Prostate gland (tissue), 2 donors: ENCODE data around the gene UBFD1. TPM values are rescaled to one million over a fixed set of nuclear protein-coding genes. Genes with fewer than 3 reads are reported as not detected.
"Not testable (repeated sequence)": the region's sequence is repeated elsewhere in the genome, so short reads cannot be mapped to it uniquely, and the experiment has no call there.

ENCODE experiments used
- DNase-seq: peaks from one replicate; pipeline ENCODE4 v3.0.0-alpha.2; 2019; ENCODE audit warnings: low spot score
- H3K27ac ChIP-seq, 2 donors: fragments of 200-600 bp; sonication (generic); 2 replicates each; pipeline ENCODE4 v1.5.1; 2017 to 2019
- H3K27me3 ChIP-seq: fragments of 200-600 bp; sonication (generic); replicated peaks from 2 replicates; pipeline ENCODE4 v1.5.1; 2019; ENCODE audit not compliant: insufficient read depth
- H3K36me3 ChIP-seq, 2 donors: fragments of 200-600 bp; sonication (generic); 1 replicate in 1 of 2; 2 replicates in 1 of 2; pipeline versions ENCODE4 v1.5.1 to v1.8.1; 2017 to 2019
- H3K4me1 ChIP-seq: fragments of 200-600 bp; sonication (generic); replicated peaks from 2 replicates; pipeline ENCODE4 v1.5.1; 2019
- H3K4me3 ChIP-seq, 2 donors: fragments of 200-600 bp; sonication (generic); 2 replicates each; pipeline ENCODE4 v1.5.1; 2017 to 2019
- H3K9me3 ChIP-seq: fragments of 200-600 bp; sonication (generic); 2 replicates; pipeline ENCODE4 v1.5.1; 2017
- CTCF ChIP-seq, 4 experiments: fragments of 200-600 bp in 2 of 4; fragments of 450-650 bp in 2 of 4; sonication (generic) in 2 of 4; IDR thresholded peaks; 1 replicate in 3 of 4; 2 replicates in 1 of 4; pipeline ENCODE4 v1.5.1; 2016 to 2019; ENCODE audit warnings: antibody characterized with exemption in 4 of 4, mild to moderate bottlenecking in 2 of 4, moderate library complexity in 2 of 4
- POLR2A ChIP-seq: fragments of 450-650 bp; IDR thresholded peaks from one replicate; pipeline ENCODE4 v1.6.1; 2016; ENCODE audit warnings: antibody characterized with exemption, mild to moderate bottlenecking
- POLR2AphosphoS5 ChIP-seq: sonication (generic); formaldehyde crosslinking; IDR thresholded peaks from one replicate; pipeline ENCODE4 v1.6.1; 2017; ENCODE audit warnings: antibody characterized with exemption
- WGBS: methylation state at CpG from one replicate; pipeline ENCODE4 v1.1.5; 2018; 5-methylcytosine and 5-hydroxymethylcytosine counted together
- intact Hi-C: fragments of 100-400 bp; cut with DNase I; formaldehyde crosslinking; loops from one replicate; pipeline ENCODE4 v1.14.2; 2022
- total RNA-seq, 2 donors: library from RNA; depleted of rRNA; stranded (reverse); fragments of >200 nt; gene quantifications; one replicate each; pipeline ENCODE4 v1.1.0, GENCODE V29; 2016

The UBFD1 gene
- total RNA-seq, 2 donors from 2014 or later: 92.2 to 218 TPM

GRCh38 chr16:23608194-23608593 lies 50.7 kb downstream of the UBFD1 start:
- no peaks in the 10 kb centered on the region for H3K4me1 ChIP-seq
- H3K27me3 ChIP-seq: no peaks in the 10 kb centered on the region
- intact Hi-C loops: no loop called here
- DNase-seq: no peak
- no peaks in the 10 kb centered on the region for H3K36me3 ChIP-seq
- no peaks in the 10 kb centered on the region for H3K9me3 ChIP-seq
- TF ChIP-seq CTCF (IDR thresholded peaks at IDR 0.05): no peak
- TF ChIP-seq POLR2A: no peak
- no peak for TF ChIP-seq POLR2AphosphoS5
- WGBS: 89% methylated on average over 4 of the region's 4 CpGs
- no peak overlapping the region for H3K27ac ChIP-seq
- H3K4me3 ChIP-seq: no peak overlapping the region

GRCh38 chr16:23609929-23610328 lies 52.4 kb downstream of the UBFD1 start:
- 100% methylated on average over 1 of the region's 1 CpG for WGBS
- Histone ChIP-seq H3K36me3 (no peaks in the 10 kb centered on the region), H3K4me3 (no peak overlapping the region), H3K27ac (no peak overlapping the region), H3K9me3 (no peaks in the 10 kb centered on the region), H3K27me3 (no peaks in the 10 kb centered on the region), H3K4me1 (no peaks in the 10 kb centered on the region)
- TF ChIP-seq POLR2A: no peak
- no peak for TF ChIP-seq POLR2AphosphoS5
- no peak for TF ChIP-seq CTCF (IDR thresholded peaks at IDR 0.05)
- no peak for DNase-seq
- intact Hi-C loops: no loop called here

GRCh38 chr16:23610905-23611304 lies 53.4 kb downstream of the UBFD1 start:
- H3K9me3 ChIP-seq, DNase-seq, intact Hi-C loops, H3K36me3 ChIP-seq, H3K4me1 ChIP-seq, H3K4me3 ChIP-seq, H3K27ac ChIP-seq, H3K27me3 ChIP-seq: not testable (repeated sequence)
- WGBS: 98% methylated on average over 6 of the region's 6 CpGs

GRCh38 chr16:23611936-23612335 lies 54.4 kb downstream of the UBFD1 start:
- H3K4me1 ChIP-seq: no peaks in the 10 kb centered on the region
- 94% methylated on average over 3 of the region's 3 CpGs for WGBS
- intact Hi-C loops: no loop called here
- H3K27me3 ChIP-seq: no peaks in the 10 kb centered on the region
- H3K9me3 ChIP-seq: no peaks in the 10 kb centered on the region
- DNase-seq: no peak
- H3K4me3 ChIP-seq: no peak overlapping the region
- no peak overlapping the region for H3K27ac ChIP-seq
- TF ChIP-seq POLR2AphosphoS5 (no peak), POLR2A (no peak), CTCF (IDR thresholded peaks at IDR 0.05) (no peak)
- no peaks in the 10 kb centered on the region for H3K36me3 ChIP-seq

GRCh38 chr16:23615805-23616204 lies 58.3 kb downstream of the UBFD1 start:
- Histone ChIP-seq H3K4me3 (no peak overlapping the region), H3K27ac (no peak overlapping the region), H3K36me3 (peaks cover 0 to 2% of the 10 kb centered on the region in 2 donors), H3K9me3 (no peaks in the 10 kb centered on the region), H3K4me1 (no peaks in the 10 kb centered on the region), H3K27me3 (no peaks in the 10 kb centered on the region)
- WGBS: 95% methylated on average over 9 of the region's 9 CpGs
- TF ChIP-seq POLR2AphosphoS5 (no peak), CTCF (IDR thresholded peaks at IDR 0.05) (no peak), POLR2A (no peak)
- intact Hi-C loops: no loop called here
- no peak for DNase-seq

Other genes starting within 250 kb of the UBFD1 start
- 10 to 100 TPM; 34.0 to 35.3 TPM for gene COG7, start 104.5 kb upstream of the UBFD1 start, total RNA-seq
- 100 to 1,000 TPM in 1 of 2 donors, 10 to 100 TPM in 1; 75.7 to 105 TPM for gene GGA2, start 47.2 kb upstream of the UBFD1 start, total RNA-seq
- gene EARS2, start 377 bp upstream of the UBFD1 start, total RNA-seq: 10 to 100 TPM; 40.3 to 60.2 TPM
- 100 to 1,000 TPM in 1 of 2 donors, 10 to 100 TPM in 1; 82.3 to 129 TPM for gene NDUFAB1, start 38.6 kb downstream of the UBFD1 start, total RNA-seq
- gene PALB2, start 83.6 kb downstream of the UBFD1 start, total RNA-seq: 10 to 100 TPM; 10.8 to 15.6 TPM
- gene DCTN5, start 83.7 kb downstream of the UBFD1 start, total RNA-seq: 10 to 100 TPM; 38.8 to 63.6 TPM
- gene PLK1, start 121.2 kb downstream of the UBFD1 start, total RNA-seq: 1 to 10 TPM; 2.6 to 8.7 TPM
- 1 to 10 TPM; 2.9 to 6.0 TPM for gene ERN2, start 155.5 kb downstream of the UBFD1 start, total RNA-seq
- gene CHP2, start 197.3 kb downstream of the UBFD1 start, total RNA-seq: 1 to 10 TPM; 1.9 to 3.7 TPM